ENCODE measurements around the gene RNF150.

The RNF150 gene

DNA sequence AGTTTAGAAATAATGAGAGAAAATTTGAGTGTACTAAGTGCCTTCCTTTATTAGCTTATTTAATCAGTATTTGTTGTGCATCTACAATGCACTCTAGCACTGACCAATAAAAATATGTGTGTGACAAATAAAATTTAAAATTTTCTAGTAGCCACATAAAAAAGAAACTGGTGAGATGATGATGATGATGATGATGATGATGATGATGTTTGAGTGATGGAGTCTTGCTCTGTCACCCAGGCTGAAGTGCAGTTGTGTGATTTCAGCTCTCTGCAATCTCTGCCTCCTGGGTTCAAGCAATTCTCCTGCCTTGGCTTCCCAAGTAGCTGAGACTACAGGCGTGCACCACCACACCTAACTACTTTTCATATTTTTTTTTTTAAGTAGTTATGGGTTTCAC lies 110.2 kb downstream of the RNF150 start:
- no peak for DNase-seq (ENCODE audit: low read depth)

DNA sequence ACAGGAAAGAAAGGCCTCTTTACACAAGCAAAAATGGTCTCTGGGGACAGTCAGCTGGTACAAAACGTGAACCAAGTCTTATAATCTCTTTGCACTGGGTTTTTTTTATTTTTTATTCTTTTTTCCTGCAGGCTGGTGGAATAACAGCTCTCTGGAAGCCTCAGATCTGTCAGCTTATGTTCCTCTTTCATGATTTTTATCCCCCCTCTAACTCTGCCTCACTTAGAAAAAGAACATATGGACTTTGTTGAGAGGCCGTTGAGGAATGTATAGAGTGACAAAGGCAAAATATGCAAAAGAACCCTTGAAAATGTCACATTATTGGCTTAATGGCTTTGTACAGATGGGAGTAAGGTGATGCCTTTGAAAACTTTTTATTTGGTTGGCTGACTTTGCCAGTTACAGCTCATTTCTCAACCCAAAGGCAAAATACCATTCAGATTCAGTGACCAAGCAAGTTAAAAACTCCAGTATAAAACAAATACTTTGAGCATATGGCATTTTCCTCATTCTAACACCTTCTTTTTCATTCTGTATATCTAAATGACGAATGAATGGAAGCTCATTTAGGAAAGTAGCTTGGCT lies 111.1 kb downstream of the RNF150 start:
- no peak for DNase-seq (ENCODE audit: low read depth)

DNA sequence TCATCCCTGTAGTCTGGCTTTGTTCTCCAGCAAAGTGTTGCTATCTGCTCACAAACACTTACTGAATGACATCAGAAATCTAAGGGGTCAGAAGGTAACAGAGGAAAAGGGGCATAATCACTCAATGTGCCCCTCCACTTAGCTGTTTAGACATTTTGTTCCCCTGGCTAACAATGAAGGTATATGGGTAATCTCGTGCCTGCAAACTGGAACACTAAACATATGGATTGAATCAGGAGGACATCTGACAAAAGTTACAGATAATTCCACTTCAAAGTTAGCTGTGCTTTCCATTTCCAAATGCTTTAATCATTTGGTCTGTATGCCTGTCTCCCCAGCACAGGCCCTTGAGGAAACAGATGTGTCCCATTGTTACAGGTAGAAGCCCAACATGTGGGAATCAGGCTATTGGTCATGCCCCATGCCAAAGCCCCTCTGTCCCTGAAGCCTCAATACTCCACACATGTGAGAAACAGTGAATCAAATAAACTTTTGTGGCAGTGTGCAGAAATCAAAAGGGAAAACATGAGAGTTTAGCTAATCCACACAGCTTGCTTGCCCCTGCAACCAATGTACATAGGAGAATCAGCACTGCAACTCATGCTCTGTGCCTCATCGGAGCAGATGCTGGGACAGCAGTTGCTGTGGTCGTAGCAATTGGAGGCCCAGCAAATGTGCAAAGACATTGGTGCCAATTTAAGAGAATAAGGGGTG lies 111.7 kb downstream of the RNF150 start:
- DNase-seq (ENCODE audit: low read depth): no peak

DNA sequence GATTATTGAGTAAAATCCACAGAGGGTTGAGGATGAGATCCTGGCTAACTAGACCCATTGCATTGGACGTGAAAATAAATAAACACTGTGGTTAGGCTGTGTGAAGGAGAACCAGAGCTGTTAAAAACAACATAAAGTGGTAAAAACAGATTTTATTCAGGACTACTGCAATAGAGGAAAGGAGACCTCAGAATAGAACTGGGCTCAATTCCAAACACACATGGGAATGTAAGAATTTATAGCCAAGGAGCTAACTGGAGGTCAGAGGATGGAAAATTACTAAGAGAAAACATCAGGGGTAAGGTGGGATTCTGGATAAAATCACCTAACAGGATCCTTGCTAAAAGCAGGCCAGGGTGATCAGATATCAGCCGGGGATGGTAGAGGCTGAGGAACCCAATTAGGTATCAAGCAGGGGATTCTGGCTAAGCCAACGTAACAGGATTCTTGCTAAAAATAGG lies 112.4 kb downstream of the RNF150 start:
- no peak for DNase-seq (ENCODE audit: low read depth)

DNA sequence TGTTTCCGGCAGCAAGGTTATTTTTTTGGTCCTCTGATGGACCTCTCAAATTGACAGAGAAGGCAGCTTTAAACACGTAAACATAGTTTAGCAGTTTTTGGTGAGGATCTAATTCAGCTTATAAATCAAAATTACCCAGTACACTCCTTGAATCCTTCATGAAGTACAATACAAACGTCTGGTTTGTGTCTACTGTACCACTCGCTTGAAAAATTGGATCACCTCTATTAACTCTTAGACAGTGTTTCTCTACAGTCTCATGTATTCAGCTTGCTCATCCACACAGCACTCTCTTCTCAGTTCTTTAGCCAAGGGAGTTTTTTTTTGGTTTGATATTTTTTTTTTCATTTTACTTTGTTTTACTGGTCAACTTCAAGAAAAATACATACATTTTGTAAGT lies 113.5 kb downstream of the RNF150 start:
- DNase-seq (ENCODE audit: low read depth): no peak

DNA sequence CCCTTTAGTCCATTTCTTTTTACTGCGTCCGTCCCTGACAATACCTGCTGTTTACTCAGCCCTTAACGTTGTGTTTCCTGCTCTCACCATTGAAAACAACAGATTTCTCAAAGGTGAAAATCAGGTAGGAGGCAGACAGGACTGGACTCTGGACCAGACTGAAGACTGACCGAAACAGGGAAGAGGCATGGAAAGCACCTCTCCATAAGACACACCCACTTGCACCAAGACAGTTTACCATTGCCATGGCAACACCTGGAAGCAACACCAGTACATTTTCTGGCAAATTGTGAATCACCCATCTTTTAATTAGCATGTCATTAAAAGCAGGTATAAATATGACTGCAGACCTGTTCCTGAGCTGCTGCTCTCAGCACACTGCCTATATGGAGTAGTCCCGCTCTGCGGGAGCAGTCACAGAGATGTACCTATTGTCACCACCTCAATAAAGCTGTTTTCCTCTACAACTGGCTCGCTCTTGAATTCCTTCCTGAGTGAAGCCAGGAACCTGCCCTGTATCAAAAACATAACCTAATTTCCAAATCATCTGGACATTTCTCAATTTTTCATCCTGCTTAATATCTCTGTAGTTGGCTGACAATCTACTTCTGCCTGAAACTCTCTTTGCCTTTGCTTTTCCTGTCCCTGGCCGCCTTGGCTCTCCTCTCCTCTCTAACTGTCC lies 117.0 kb downstream of the RNF150 start:
- no peak for DNase-seq (ENCODE audit: low read depth)

DNA sequence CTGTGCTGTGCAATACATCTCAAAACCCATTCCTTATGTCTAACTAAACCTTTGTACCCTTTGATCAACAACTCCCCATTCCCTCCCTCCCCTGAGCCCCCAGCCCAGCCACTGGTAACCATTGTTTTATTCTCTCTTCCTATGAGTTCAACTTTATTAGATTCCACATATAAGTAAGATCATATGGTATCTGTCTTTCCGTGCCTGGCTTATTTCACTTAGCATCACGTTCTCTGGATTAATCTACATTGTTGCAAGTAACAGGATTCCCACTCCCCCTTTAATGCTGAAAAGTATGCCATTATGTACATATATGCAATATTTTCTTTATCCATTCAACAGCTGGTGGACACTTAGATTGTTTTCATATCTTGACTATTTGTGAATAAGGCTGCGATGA lies 119.4 kb downstream of the RNF150 start:
- no peak for DNase-seq (ENCODE audit: low read depth)

- no peak for DNase-seq (ENCODE audit: low read depth)
Observed at GRCh38 chr4:141011901-141012315, 121.4 kb downstream of the RNF150 start.

DNA sequence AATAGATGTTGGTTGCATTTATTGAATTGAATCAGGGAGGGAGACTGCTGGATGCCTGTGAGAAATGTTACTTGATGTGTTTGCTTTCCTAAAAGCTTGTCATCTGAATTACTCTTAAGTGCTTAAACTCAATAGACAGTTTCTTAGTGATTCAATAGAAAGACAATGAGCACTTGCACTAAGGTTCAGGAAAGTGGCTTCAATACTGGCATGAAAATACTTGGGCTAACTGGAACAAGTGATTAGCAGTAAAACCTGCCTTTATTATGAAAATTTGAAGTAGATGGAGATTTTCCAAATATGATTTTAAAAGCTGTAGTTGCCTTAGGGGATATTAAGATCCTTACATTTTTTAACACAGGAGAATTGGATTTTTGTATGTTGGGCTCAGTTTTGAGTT lies 123.3 kb downstream of the RNF150 start:
- no peak for DNase-seq (ENCODE audit: low read depth)

DNA sequence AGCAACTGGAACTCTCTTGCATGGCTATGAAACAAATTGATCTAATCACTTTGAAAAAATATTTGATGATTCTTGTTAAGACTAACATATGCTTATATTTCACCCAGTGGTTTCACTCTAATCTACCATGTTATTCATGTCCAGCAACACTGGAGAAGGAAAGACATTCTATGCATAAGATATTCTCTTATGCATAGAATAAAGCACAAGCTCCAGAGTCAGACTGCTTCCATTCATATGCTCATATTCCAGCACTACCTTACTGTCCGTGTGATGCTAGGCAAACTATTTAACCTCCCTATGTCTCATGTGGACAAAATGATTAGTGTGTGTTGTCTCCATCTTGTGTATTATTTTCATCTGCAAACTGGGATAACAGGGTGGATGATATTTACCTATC lies 124.1 kb downstream of the RNF150 start:
- DNase-seq (ENCODE audit: low read depth): no peak

DNA sequence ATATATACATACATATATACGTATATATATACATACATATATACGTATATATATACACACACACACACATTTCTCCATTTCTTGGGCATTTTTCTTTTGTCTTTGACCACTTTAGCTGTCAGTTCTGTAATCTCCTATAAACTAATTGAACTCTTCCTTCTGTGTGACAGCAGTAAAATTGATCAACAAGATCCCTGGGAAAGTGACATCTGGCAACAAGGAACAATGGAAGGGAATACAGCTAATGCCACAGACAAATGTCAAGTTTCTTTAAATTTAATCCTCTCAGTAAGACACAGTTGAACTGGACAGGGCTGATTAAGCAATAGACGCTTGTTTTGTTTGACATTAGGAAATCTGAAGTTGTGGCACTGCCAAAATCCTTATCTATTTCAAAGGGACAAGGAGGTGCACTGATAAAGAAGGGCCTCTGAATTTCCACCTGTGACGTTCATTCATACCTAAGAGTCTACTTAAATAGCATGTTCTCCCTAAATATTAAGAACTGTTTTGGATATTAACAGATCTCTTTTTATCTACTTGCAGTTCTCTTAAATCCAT lies 126.9 kb downstream of the RNF150 start:
- DNase-seq (ENCODE audit: low read depth): no peak

- DNase-seq (ENCODE audit: low read depth): no peak
Observed at GRCh38 chr4:141004823-141005222, 128.4 kb downstream of the RNF150 start.

DNA sequence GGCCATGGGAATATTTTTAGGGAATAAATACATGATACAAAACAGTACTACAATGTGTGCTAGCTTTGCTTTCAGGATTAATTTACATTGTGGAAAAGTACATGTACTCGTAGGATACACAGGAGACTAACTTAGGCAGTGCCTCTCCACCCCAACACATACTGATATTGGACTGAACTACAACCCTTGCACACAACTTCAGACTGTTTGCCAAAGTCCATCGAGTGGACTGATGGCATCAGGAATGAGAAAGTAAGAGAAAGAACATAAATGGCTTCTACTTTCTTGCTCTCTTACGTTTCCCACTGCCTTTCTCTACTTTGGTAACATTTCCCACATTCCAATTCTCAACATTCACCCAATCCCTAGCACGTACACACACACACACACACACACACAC lies 130.1 kb downstream of the RNF150 start:
- no peak for DNase-seq (ENCODE audit: low read depth)

- no peak for DNase-seq (ENCODE audit: low read depth)
Observed at GRCh38 chr4:141002323-141002805, 130.9 kb downstream of the RNF150 start.

DNA sequence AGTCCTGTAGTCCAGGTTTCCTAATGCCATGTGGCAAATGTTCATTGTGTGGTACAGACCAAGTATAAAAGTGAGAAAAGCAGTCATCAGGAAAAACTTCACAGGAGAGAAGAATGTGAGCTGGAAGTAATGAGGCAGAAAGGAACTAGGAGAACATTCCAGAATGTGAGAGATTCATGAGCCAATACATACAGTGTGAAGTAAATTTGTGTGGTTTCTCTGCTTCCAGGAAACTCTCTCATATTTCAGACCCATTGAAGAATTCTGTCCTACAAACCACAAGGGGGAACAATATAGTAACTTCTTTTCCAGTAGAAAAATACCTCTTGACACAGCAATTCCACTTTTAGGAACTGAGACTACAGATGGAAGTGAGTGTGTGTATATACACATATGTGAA lies 136.5 kb downstream of the RNF150 start:
- DNase-seq (ENCODE audit: low read depth): no peak

GRCh38 chr4:140995058-140995457 lies 138.2 kb downstream of the RNF150 start:
- DNase-seq (ENCODE audit: low read depth): no peak

DNA sequence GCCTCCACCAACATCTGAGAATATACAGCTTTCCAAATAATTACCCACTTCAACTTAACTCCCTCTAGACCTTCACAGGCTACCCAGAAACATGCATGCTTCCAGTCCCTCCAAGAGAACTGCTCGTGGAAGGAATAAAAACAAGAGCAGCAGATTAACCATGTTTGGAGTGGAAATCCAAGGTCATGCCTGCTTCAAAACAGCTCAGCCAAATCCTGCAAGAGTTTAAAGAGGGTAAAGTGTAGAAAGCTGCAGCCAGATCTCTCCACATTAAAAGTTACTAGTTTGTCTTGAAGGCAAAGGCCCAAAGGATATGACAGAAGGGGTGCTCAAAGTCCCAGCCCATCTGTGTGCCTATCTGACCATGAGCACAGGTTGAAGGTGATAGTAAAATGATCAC lies 139.3 kb downstream of the RNF150 start:
- DNase-seq (ENCODE audit: low read depth): no peak

DNA sequence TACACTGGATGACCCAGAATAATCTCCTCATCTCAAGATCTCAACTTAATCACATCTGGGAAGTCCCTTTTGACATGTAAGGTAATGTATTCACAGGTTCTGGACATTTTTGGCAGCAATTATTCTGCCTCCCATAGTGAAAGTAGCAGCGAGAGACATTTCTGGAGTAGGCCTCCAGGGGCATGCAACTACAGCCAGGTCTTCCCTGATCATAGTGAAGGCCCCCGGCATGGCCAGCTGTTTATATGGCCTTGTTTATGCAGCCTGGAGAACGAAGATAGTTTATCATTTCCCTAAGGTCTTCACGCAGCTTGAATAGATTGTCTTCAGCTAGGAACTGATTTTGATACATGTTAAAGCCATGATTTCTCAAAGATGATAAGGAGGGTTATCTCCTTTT lies 139.9 kb downstream of the RNF150 start:
- no peak for DNase-seq (ENCODE audit: low read depth)

- DNase-seq (ENCODE audit: low read depth): no peak
Observed at GRCh38 chr4:140989944-140990343, 143.3 kb downstream of the RNF150 start.

- no peak for DNase-seq (ENCODE audit: low read depth)
Observed at GRCh38 chr4:140986045-140986444, 147.2 kb downstream of the RNF150 start.

DNA sequence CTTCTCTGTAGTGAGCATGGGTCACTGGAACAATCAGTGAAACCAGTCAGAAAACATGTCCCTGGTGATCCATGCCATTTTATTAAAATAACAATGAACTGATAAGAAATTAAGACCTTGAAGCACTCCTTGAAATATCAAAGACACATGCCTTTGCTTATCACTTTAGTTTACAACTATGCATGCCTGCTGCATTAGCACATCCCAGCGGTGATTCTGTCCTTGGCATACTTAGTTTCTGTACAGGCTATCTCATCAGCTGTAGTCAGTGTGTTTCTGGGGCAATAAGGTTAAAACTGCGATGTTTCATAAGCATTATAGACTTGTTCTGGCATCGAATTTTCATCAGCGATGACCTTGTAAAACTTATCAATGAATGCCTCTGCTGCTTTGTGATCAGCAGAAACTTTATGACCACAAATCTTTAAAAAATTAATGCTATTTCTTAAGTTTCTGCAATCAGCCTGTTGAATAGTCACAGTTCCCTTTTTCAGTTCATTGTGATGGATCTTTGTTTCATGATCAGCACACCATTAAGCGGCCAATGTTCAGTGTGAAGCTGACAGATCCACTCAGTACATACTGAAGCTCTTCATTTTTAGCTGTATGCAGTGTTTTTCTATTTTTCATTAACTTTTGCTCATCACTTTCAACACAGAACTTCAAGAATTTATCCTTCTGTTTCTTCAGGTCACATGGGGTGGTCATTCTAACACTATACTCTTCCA lies 150.5 kb downstream of the RNF150 start:
- DNase-seq (ENCODE audit: low read depth): no peak
